Urothelium cell line (cell line): ENCODE measurements around the gene GNG4.
A peak's percentile ranks its signal among the peaks of the same experiment; 100 is the strongest.
"Not testable (repeated sequence)": the region's sequence is repeated elsewhere in the genome, so short reads cannot be mapped to it uniquely, and the experiment has no call there.

Experiments
- DNase-seq: peaks from one replicate; pipeline ENCODE4 v3.0.0; 2011; ENCODE audit warnings: low spot score, mixed read lengths
- FAIRE-seq: peaks from 2 replicates; lab custom pipeline; 2011; peaks lifted over from hg19 to GRCh38; lab: Jason Lieb, UNC

Gene GNG4

DNA sequence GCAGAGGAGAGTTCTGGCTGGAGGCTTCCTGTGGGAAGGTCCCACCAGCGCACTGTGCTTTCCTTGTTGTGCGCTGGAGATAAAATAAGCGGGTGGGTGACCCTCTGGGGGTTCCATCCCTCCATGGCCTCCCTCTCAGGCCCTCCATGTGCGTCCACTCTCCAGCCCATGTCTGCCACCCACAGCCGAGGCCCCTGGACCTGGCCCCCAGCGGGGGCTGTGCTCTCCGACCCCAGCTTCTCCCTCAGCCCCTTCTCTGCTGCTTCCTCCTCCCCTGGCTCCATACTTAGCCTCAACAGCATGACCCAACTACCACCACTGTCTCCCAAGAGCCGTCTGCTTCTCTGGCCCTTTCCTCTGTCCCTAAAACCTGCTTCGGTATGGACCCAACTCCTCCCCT lies 61.4 kb downstream of the GNG4 start:
- DNase-seq (no peak), FAIRE-seq (no peak)

DNA sequence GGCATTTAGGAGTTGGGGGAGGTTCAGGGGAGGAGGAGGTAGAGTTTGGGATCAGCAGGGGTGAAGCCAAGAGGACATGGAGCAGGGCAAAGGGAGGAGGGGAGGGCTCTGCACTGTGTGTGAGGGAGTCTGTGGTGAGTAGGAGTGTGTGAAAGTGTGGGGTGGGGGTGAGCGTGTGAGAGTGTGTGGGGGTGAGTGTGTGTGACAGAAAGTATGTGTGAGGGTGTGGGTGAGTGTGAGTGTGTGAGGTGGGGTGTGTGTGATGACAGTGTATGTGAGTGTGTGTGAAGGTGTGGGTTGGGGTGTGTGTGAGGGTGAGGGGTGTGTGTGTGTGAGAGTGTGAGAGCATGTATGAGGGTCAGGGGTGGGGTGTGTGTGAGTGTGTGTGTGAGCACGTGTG lies 62.6 kb downstream of the GNG4 start:
- FAIRE-seq: peak; percentile 35
- no peak for DNase-seq

DNA sequence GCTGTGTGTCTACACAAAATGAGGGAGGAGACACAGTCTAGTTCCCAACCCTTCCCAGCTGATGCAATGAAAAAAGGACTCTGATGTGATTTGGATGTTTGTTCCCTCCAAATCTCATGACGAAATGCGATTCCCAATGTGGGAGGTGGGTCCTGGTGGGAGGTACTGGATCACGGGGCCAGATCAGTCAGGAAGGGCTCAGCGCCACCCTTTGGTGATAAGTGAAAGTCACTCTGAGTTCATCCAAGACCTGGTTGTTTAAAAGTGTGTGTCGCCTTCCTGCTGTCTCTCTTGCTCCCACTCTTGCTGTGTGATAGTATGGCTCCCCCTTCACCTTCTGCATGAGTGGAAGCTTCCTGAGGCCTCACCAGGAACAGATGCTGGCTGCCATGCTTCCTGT lies 63.2 kb downstream of the GNG4 start:
- FAIRE-seq: no peak

DNA sequence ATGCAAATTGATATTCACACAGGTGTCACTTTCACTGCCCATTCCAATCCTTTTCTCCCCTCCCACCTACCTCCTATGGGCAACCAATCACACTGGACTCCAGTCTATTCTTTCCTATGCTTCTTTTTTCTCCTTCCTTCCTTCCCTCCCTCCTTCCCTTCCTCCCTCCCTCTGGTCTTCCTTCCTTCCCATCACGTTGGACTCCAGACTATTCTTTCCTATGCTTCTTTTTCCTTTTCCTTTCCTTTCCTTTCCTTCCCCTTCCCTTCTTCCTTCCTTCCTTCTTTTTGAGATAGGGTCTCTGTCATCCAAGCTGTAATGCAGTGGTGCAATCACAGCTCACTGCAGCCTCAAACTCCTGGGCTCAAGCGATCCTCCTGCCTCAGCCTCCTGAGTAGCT lies 64.6 kb downstream of the GNG4 start:
- DNase-seq: no peak
- FAIRE-seq: no peak

More for the DNA sequence above, 63.2 kb downstream of the GNG4 start:
- no peak for DNase-seq

DNA sequence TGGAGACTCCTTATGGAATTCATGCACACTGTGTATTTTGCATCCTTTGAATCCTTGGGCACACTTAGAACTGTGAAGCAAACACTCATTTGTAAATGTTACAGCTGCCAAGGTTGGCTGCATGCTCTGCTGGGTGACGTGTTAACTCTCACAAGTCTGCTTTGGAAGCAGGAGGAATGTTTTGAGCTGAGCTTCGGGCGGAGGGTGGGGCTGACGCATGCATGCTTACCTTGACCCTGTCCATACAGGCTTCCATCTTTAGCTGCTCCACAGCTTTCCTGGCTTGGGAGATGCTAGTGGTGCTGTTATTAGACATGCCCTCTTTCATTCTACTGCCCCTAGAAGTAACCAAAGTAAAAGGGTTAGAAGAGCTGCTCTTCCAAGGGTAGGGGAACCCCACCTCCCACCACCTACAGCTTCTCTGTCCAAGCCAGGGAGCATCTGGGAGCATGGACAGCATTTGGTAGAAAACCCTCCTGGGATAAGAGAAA lies 66.0 kb downstream of the GNG4 start:
- no peak for DNase-seq
- FAIRE-seq: no peak

DNA sequence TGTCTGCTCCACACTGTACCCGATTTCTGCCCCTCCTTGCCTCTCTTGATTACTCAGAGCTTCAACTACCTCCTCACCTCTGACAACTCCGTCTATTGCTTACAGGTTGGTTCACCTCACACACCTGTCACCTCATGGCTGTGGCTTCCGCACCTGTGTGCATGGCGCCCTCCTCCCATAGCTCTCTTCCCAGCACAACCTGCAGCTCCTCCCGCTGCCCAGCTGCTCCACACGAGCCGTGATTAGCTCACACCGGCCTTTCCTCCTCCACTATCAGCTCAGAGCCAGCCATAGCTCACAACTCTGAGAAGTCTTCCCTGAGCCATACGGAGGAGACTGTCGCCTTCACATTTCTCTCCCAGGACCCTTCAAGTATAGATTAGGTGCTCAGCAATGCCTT lies 67.5 kb downstream of the GNG4 start:
- DNase-seq: no peak
- no peak for FAIRE-seq

DNA sequence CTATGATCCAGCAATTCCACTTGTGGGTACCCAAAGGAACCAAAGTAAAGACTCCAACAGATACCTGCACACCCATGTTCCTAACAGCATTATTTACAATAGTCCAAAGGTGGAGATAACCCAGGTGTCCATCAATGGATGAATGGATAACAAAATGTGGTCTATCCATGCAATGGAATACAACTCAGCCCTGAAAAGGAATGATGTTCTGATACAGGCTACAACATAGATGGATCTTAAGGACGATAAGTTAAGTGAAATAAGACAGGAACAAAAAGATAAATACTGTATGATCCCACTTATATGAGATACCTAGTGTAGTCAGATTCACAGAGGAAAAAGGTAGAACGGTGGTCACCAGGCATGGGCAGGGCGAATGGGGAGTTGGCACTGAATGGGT lies 69.7 kb downstream of the GNG4 start:
- FAIRE-seq: no peak
- no peak for DNase-seq

DNA sequence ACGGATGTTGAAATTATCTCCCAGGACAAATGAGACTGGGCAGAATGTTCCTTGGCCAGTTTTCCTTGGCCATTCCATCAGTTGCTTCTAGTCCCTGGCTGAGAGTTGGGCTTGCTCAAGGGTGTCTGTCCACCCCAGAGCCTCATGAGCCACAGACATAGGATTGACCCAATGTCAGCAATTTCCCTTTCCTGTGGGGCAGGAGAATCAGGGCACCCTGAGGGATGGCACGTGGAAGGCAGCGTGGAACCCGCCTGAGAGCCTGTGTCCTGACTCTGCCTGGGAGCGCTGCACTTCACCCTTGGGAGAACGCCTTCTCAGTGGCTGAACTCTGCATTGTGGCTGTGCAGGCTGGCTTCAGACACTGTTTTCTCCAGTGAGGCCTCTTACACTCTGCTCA lies 74.0 kb downstream of the GNG4 start:
- DNase-seq (no peak), FAIRE-seq (no peak)

DNA sequence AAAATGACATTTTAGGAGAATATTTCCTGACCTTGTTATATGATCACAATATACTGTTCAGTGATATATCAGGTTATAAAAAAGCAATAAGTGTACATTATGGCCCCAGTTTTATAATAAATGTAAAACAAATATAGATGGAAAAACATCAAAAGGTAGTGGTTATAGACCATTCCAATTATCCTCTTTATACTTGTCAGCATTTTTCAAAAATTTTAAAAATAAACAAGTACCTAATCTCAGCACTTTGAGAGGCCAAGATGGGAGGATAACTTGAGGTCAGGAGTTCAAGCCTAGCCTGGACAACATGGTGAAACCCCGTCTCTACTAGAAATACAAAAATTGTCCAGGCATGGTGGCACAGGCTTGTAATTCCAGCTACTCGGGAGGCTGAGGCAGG lies 75.7 kb downstream of the GNG4 start:
- FAIRE-seq (no peak), DNase-seq (no peak)

DNA sequence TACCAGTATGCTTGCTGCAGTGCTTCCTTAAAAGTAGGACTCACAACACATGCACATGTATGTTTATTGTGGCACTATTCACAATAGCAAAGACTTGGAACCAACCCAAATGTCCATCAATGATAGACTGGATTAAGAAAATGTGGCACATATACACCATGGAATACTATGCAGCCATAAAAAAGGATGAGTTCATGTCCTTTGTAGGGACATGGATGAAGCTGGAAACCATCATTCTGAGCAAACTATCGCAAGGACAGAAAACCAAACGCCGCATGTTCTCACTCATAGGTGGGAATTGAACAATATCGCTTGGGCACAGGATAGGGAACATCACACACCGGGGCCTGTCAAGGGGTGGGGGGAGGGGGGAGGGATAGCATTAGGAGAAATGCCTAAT lies 76.6 kb downstream of the GNG4 start:
- not testable (repeated sequence) for DNase-seq, FAIRE-seq

DNA sequence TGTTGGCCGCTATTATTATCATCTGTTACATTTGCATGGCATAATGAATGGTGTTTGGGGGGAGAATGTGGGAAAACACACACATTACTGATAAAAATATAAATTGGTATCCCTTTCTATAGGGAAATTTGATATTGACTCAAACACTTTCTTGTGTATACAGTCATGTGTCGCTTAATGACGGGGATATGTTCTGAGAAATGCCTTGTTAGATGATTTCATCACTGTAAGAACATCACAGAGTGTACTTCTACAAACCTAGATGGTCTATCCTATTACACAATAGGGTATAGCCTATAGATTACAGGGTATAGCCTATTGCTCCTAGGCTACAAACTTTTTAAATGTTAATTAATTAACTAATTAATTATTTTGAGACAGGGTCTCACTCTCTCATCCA lies 78.1 kb downstream of the GNG4 start:
- DNase-seq: no peak
- FAIRE-seq: no peak

DNA sequence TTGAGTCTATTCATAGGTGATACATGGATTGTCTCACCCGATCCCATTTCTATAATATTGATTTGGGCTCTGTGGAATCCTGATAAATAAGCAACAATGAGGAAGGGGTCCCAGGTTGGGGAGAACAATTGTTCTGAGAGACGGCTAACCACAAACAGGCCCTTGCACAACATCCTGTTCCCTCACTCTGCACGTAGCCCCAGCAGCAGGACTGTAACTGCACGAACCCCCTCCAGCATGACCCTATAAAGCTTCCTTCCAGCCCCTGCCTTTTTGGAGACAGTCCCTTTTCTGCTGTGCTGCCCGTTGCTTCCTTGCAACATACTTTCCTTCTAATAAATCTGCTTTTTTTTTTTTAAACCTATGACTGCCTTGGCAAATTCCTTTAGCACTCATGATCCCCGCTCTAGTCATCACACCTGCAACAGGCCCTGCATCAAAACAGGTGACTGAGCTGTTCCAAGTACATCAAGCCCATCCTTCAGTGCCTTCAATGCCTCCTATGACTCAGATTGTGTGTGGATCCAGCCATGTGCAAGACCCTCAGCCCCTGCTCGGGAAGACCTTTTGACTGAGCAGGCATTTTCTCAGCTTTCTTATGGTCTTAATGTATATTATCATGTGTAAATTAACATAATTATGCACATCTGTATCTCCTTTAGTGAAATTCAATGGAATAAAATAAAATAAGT lies 81.6 kb downstream of the GNG4 start:
- DNase-seq (no peak), FAIRE-seq (no peak)

DNA sequence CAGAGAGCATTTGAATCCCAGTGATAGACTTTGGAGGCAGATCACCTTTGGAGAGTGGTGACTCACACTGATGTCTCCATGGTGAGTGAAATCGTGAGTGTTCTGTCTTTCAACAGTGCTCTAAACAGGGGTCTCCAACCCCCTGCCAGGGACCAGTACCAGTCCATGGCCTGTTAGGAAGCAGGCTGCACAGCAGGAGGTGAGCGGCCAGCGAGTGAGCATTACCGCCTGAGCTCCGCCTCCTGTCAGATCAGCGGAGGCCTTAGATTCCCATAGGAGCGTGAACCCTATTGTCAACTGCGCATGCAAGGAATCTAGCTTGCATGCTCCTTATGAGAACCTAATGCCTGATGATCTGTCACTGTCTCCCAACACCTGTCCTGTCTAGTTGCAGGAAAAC lies 83.5 kb downstream of the GNG4 start:
- no peak for DNase-seq
- no peak for FAIRE-seq

DNA sequence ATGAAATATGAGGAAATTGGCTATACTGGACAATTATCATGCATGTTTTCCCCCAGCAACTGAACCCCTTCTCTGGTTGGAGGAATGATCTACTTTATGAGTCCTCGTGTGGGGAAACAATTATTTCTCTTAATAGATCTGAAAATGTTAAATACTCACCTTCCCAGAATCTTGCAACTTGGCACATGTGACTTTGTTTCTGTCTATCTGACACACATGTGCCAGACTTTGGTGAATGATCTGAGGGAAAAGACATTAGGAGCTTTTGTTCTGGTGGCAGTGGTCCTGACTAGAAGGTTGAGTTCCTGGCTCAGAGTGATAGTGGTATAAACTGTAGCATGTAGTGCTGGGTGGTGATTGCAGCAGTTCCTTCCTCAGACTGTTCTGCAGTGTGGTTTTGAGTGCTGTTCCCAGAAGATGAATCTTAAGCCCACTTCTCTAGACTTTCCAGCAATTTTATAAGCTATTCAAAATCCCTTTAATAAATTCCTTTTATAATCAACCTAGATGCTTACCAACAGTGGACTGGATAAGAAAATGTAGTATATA lies 86.0 kb downstream of the GNG4 start:
- no peak for DNase-seq
- no peak for FAIRE-seq

DNA sequence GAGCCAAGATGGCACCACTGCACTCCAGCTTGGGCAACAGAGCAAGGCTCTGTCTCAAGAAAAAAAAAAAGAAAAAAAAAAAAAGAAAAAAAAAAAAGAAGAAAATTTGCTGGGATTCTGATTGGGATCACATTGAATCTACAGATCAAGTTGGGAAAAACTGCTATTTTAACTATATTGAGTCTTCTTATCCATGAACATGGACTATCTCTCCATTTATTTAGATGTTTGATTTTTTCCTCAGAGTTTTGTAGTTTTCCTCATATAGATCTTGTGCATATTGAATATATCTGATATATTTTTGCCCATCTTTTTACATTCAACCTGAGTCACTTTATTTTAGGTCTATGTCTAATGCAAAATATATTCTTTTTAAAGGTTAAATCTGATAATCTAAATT lies 87.0 kb downstream of the GNG4 start:
- FAIRE-seq (no peak), DNase-seq (no peak)

DNA sequence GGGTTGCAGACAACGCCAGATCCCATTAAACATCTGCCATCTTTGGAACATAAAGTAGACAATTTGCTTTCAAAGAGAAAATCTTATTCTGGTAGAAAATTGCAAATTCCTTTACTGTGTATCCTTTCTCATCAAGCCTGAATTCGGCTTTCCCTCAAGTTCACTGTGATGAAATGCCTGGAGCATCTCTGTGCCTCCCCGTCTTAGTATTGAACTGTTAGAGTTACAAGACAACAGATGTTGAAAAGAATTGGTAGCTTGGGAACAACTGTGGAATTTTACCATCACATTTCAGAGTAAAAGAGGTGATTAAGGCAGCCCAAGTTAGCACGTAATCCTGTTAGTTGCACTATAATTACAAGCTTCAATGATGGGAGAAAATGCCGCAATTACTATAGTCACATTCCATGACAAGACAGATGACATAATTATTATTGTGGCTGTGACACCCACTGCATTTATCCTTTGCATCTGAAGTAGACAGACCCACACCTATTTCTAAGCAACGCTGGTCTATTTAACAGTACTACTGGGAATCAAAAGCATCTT lies 90.9 kb downstream of the GNG4 start:
- FAIRE-seq (no peak), DNase-seq (no peak)

DNA sequence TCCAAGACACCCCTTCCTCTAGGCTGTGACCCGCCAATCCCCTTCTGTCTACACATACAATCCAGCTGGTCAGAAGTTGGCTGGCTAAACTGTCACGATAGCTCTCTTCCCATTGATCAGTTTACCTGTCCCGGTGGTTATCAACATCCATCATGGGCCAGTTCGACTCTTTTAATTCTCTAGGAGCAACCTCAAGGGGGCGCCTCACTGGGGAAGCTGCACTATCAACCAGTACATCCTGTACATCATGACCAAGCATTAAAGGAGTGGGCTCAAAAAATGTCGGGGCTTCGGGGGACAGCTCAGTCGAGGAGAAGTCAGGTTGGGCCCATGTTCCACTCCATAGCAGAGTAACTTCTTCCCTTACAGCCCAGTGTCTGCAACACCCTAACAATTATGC lies 92.1 kb downstream of the GNG4 start:
- DNase-seq: no peak
- FAIRE-seq: no peak

DNA sequence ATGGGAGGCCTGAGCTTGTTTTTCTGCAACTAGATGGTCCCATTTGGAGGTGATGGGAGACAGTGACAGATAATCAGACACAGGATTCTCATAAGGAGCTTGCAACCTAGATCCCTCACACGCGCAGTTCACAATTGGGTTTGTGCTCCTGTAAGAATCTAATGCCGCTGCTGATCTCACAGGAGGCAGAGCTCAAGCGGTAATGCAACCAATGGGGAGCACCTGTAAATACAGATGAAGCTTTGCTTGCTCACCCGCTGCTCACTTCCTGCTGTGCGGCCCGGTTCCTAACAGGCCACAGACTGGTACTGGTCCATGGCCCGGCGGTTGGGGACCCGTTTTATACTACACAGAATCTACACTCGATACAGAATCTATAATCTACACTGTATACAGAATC lies 92.8 kb downstream of the GNG4 start:
- DNase-seq: no peak

DNA sequence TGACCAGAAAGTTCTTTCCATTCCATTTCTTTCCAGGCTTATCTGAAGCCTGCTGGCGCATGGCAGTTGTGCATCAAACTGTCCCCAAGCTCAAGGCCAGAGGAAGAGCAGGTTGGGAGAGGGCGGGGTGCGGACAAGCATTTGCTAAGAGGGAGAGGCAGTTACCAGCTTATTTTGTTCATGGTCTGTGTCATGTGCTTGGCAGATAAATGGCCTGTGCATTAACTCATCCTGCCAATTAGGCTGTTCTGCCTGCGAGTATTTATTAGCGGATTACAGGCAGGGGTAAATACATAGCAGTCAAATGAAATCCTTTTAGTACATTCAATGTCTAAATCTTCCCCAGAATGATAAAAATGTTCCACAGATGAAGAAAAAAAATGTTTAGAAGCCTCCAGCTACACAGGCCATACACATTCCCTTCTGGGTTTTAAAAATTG lies 96.5 kb downstream of the GNG4 start:
- FAIRE-seq (no peak), DNase-seq (no peak)

More for the DNA sequence above, 92.8 kb downstream of the GNG4 start:
- no peak for FAIRE-seq

DNA sequence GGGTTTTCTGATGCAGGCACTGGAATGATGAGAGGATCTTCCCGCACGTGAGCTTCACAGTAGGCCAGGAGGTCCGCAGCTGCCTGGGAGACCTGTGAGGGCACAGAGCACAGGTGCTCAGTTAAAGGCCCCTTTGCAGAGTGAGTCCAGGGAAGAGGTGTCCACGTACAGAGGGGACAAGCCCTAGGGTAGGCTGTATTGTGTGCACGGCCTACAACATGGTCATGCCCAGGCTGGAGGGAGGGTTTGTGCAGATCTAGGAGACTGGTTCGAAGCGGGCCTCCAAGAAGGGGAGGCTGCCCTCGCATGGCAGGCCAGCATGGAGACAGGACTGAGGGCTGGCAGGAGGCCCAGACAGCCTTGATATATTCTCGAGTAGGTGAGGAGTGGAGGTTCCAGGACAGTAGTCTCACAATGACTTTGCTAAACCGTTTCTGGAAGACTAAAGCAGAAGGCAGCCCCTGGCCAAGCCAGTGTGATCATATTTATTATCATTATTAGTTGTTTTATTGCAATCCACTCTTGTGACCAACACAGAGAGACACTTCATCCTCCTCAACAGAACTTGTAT lies 97.4 kb downstream of the GNG4 start:
- no peak for DNase-seq
- no peak for FAIRE-seq

DNA sequence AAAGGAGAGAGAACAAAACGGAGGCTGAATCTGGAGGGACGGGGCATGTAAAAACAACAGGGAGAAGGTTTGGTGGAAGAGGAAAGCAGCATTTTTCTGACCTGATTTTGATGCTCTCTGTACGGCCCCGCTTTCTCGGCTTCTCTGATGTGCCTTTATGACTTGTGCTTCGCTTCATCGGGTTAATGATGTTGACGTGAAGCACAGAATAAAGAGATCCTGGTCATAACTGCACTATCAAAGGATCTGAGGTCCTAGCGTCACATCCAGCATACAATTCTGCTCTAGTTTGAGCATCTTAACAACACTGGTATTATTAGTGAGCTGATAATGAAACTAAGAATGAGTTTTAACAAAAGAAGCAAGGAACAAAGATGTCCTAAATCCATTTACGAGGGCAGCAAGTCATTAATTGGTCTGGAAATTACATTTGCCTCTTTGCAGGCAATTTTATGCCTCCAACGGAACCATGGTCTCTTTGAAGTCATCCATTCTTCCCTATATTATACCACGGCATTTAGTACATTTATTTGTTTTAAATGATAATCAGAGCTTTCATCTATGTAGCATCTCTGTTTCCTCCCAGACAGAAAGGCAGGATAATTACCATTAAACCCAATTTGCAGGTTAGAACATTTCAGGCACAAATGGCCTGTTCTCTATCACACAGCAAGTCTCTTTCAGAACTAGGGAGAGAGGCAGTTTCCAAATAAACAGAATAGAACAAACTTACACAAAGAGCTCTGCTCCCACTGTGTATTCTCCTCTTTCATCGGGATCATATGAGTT lies 100.0 kb downstream of the GNG4 start:
- FAIRE-seq: no peak
- no peak for DNase-seq
